Endodermal cell (in vitro differentiated cells): ENCODE data around the gene ATP2B2. TPM values are rescaled to one million over a fixed set of nuclear protein-coding genes. Genes with fewer than 3 reads are reported as not detected.

Source experiments
- DNase-seq: peaks from one replicate; pipeline ENCODE4 v3.0.0-alpha.2; 2017
- H3K27ac ChIP-seq: 2 replicates; pipeline ENCODE4 v1.5.1; 2013; ENCODE audit warnings: mild to moderate bottlenecking, low read depth, low read length, moderate library complexity
- H3K27me3 ChIP-seq: 2 replicates; pipeline ENCODE4 v1.6.1; 2013; ENCODE audit warnings: mild to moderate bottlenecking, low read length, moderate library complexity; ENCODE audit not compliant: insufficient read depth, control insufficient read depth, poor library complexity, severe bottlenecking
- H3K36me3 ChIP-seq: 2 replicates; pipeline ENCODE4 v1.7.0; 2013; ENCODE audit warnings: mild to moderate bottlenecking, low read length, moderate library complexity; ENCODE audit not compliant: control insufficient read depth, insufficient read depth
- H3K4me1 ChIP-seq: one replicate; pipeline ENCODE4 v1.7.0; 2013; ENCODE audit warnings: low read length; ENCODE audit not compliant: control insufficient read depth, insufficient read depth
- H3K4me3 ChIP-seq: 2 replicates; pipeline ENCODE4 v1.5.1; 2013; ENCODE audit warnings: mild to moderate bottlenecking, low read length, moderate library complexity
- H3K9ac ChIP-seq: 2 replicates; pipeline ENCODE4 v1.6.1; 2013; ENCODE audit warnings: mild to moderate bottlenecking, low read length, moderate library complexity; ENCODE audit not compliant: poor library complexity, severe bottlenecking; ENCODE audit errors: extremely low read depth
- H3K9me3 ChIP-seq: 2 replicates; pipeline ENCODE4 v1.6.1; 2013; ENCODE audit warnings: mild to moderate bottlenecking, low read length, moderate library complexity; ENCODE audit not compliant: control insufficient read depth
- H3K27ac Mint-ChIP-seq: 2 replicates; pipeline ENCODE4 v1.8.0; 2020; ENCODE audit warnings: mixed read lengths
- H3K27me3 Mint-ChIP-seq: 2 replicates; pipeline ENCODE4 v1.8.0; 2021; ENCODE audit warnings: mild to moderate bottlenecking, mixed read lengths; ENCODE audit not compliant: insufficient read depth
- H3K36me3 Mint-ChIP-seq: 2 replicates; pipeline ENCODE4 v1.8.0; 2020; ENCODE audit warnings: low read depth, mixed read lengths
- H3K4me1 Mint-ChIP-seq: 2 replicates; pipeline ENCODE4 v1.8.0; 2020; ENCODE audit warnings: mixed read lengths
- H3K4me3 Mint-ChIP-seq: 2 replicates; pipeline ENCODE4 v1.8.0; 2020; ENCODE audit warnings: mild to moderate bottlenecking, moderate library complexity, mixed read lengths
- H3K9me3 Mint-ChIP-seq: 2 replicates; pipeline ENCODE4 v1.8.0; 2020; ENCODE audit warnings: mild to moderate bottlenecking, mixed read lengths
- WGBS, 2 experiments: methylation state at CpG; one replicate each; pipeline versions ENCODE4 v1.1.5 to v1.1.7; 2013; ENCODE audit warnings: missing lambda C conversion rate in 2 of 2, mixed read lengths in 1 of 2; ENCODE audit not compliant: insufficient coverage in 1 of 2, insufficient read length in 1 of 2; 5-methylcytosine and 5-hydroxymethylcytosine counted together
- total RNA-seq, 2 donors: library from RNA; stranded (reverse); fragmentation: NEBNext Ultra II Directional in 1 of 2; extraction: Animal tissue kit (Norgen Biotek cat#: 25700) in 1 of 2; gene quantifications; 2 replicates in 1 of 2; 3 replicates in 1 of 2; pipeline ENCODE4 v1.2.1, GENCODE V29; 2021
- TF ChIP-seq, protein P1 (sequence below): fragments of 200-600 bp; sonication (generic); conservative IDR thresholded peaks from 2 replicates; pipeline ENCODE4 v1.5.0; 2021; ENCODE audit warnings: antibody characterized with exemption, mild to moderate bottlenecking

The ATP2B2 gene
- total RNA-seq, 2 donors from 2014 or later: 0.09 TPM; not detected in 1

DNA sequence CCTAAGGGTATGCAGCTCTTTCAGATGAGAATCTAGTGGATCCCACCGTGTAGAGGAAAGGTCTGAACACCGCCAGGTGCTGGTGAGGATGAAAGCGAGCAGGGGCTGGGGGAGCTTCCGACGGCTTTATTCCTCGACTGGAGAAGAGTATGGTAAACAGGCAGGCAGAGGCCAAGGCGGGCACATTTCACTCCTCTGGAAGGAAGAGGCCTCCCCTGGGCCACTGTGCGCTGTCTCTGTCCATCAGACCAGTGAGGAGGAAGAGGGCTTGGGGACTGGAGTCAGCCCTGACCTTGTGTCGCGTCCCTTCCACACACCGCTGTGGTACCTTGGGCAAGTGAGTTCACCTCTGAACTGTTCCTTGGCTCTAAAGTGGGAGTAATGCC is 216.8 kb downstream of the ATP2B2 start:
- WGBS, 2 experiments: 97 to 98% methylated on average over 9 to 11 of the region's 11 CpGs
- TF ChIP-seq, protein P1, sequence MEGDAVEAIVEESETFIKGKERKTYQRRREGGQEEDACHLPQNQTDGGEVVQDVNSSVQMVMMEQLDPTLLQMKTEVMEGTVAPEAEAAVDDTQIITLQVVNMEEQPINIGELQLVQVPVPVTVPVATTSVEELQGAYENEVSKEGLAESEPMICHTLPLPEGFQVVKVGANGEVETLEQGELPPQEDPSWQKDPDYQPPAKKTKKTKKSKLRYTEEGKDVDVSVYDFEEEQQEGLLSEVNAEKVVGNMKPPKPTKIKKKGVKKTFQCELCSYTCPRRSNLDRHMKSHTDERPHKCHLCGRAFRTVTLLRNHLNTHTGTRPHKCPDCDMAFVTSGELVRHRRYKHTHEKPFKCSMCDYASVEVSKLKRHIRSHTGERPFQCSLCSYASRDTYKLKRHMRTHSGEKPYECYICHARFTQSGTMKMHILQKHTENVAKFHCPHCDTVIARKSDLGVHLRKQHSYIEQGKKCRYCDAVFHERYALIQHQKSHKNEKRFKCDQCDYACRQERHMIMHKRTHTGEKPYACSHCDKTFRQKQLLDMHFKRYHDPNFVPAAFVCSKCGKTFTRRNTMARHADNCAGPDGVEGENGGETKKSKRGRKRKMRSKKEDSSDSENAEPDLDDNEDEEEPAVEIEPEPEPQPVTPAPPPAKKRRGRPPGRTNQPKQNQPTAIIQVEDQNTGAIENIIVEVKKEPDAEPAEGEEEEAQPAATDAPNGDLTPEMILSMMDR: no peak
- Histone ChIP-seq H3K27ac (no peak overlapping the region), H3K4me1 (peaks cover 3% of the 10 kb centered on the region), H3K4me3 (no peak overlapping the region), H3K36me3 (peaks cover 26% of the 10 kb centered on the region), H3K9me3 (no peaks in the 10 kb centered on the region), H3K9ac (no peak overlapping the region), H3K27me3 (no peaks in the 10 kb centered on the region)
- peaks cover 48% of the 10 kb centered on the region for H3K4me1 Mint-ChIP-seq
- H3K27me3 Mint-ChIP-seq: no peaks in the 10 kb centered on the region
- no peaks in the 10 kb centered on the region for H3K9me3 Mint-ChIP-seq
- no peak overlapping the region for H3K27ac Mint-ChIP-seq
- H3K36me3 Mint-ChIP-seq: peaks cover 5% of the 10 kb centered on the region
- DNase-seq: no peak
- no peak overlapping the region for H3K4me3 Mint-ChIP-seq

- Mint-ChIP-seq H3K4me3 (no peak overlapping the region), H3K36me3 (peaks cover 6% of the 10 kb centered on the region), H3K9me3 (no peaks in the 10 kb centered on the region), H3K27ac (no peak overlapping the region), H3K4me1 (peaks cover 47% of the 10 kb centered on the region), H3K27me3 (no peaks in the 10 kb centered on the region)
- TF ChIP-seq, protein P1: no peak
- Histone ChIP-seq H3K4me3 (no peak overlapping the region), H3K36me3 (peaks cover 31% of the 10 kb centered on the region), H3K9me3 (no peaks in the 10 kb centered on the region), H3K27me3 (no peaks in the 10 kb centered on the region), H3K27ac (no peak overlapping the region), H3K9ac (no peak overlapping the region), H3K4me1 (peaks cover 3% of the 10 kb centered on the region)
- DNase-seq: no peak
- WGBS, 2 experiments: 94 to 100% methylated on average over 7 to 12 of the region's 12 CpGs
Measured at GRCh38 chr3:10287936-10288574, 217.3 kb downstream of the ATP2B2 start.

DNA sequence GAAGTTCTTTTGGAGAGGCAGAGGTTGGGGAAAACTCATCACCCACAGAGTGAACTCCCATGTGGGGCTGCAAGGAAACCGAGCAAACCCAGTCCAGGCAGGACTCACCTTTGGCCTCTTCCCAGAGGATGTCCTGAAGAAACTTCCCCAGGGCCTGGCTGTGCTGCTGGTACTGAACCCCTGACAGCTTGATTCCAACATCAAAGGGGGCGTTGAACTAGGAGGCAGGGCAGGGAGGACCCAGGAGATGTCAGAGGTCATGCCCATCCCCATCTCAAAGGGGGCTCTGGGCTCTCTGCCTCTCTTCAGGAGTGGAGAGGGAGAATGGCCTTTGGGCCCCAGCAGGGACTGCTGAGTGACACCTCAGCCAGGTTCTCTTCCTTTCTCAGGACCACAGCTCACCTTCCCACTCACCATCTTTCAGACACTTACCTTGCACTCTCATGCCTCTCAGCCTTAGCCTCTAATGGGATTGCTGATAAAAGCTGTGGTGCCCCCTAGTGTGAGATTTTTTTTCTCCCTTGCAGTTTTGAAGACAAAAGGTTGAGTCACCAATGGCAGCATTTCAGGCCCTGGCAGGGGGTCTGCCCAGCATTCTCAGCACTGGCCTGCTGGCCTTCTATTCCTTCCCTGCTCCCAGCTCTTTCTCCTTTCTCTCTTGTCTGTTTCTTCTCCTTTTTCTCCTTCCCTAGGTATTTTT is 218.6 kb downstream of the ATP2B2 start:
- WGBS, 2 experiments: 56 to 81% methylated on average over 2 of the region's 2 CpGs
- no peaks in the 10 kb centered on the region for H3K27me3 ChIP-seq
- DNase-seq: peak; percentile 90
- H3K9me3 ChIP-seq: no peaks in the 10 kb centered on the region
- Mint-ChIP-seq H3K36me3 (peaks cover 14% of the 10 kb centered on the region), H3K9me3 (no peaks in the 10 kb centered on the region), H3K4me1 (peaks cover 34% of the 10 kb centered on the region), H3K27ac (peak overlapping the region; percentile 67), H3K4me3 (no peak overlapping the region), H3K27me3 (no peaks in the 10 kb centered on the region)
- TF ChIP-seq, protein P1: no peak
- H3K27ac ChIP-seq: peak overlapping the region; percentile 61
- H3K4me3 ChIP-seq: no peak overlapping the region
- no peak overlapping the region for H3K9ac ChIP-seq
- no peaks in the 10 kb centered on the region for H3K4me1 ChIP-seq
- peaks cover 32% of the 10 kb centered on the region for H3K36me3 ChIP-seq
